Measurements from ENCODE around the gene HSPD1.
"Not testable (repeated sequence)": the region's sequence is repeated elsewhere in the genome, so short reads cannot be mapped to it uniquely, and the experiment has no call there.

- not testable (repeated sequence) for TF ChIP-seq POLR2A (IDR thresholded peaks at IDR 0.05; ENCODE audit: low read depth, low read length); SMAD1 (IDR thresholded peaks at IDR 0.05; ENCODE audit: low read depth, partially characterized antibody); SUZ12 (IDR thresholded peaks at IDR 0.05; ENCODE audit: unreplicated experiment); JUNB (IDR thresholded peaks at IDR 0.05); TAF1 (IDR thresholded peaks at IDR 0.05; ENCODE audit: borderline replicate concordance, low read depth, low read length)
Observed at GRCh38 chr2:197484248-197484647, 15.4 kb downstream of the HSPD1 start.
